Measurements from ENCODE around the gene TSPAN3.

The TSPAN3 gene

DNA sequence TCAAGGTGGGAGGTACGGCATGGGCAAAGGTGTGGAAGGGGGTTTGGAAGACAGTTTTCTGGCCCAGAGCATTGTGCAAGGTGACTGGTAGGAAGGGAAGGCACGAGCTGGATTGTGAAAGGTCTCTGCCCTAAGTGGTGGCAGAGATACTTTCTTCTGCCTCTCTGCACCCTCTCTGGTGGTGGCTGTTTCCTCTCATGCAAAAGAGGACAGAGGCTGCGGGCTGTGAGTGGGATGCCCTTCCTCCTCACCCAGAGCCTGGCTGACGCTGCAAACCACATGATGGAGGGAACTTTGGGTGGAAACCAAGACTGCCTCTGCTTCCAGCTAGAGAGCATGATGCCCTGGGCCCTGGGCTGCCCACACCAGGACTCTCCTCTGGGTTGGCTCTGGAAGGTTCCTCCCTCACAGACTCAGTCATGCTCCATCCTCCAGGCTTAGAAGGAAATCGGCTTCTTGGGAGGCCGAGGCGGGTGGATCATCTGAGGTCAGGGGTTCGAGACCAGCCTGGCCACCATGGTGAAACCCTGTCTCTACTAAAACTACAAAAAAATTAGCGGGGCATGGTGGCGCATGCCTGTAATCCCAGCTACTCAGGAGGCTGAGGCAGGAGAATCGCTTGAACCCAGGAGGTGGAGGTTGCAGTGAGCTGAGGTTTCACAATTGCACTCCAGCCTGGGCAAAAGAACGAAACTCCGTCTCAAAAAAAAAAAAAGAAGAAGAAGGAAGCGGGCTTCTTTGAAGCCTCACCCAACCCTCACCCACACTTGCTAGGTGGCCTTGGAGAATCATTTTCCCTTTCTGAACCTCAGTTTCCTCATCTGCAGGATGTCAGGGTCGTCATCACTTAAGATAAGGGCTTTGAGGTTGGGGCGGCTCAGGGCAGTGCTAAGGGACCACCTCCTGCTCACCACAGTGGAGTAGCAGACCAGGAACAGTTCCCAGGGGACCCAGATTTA lies 67.7 kb downstream of the TSPAN3 start:
- DNase-seq, result peak; percentile 79

DNA sequence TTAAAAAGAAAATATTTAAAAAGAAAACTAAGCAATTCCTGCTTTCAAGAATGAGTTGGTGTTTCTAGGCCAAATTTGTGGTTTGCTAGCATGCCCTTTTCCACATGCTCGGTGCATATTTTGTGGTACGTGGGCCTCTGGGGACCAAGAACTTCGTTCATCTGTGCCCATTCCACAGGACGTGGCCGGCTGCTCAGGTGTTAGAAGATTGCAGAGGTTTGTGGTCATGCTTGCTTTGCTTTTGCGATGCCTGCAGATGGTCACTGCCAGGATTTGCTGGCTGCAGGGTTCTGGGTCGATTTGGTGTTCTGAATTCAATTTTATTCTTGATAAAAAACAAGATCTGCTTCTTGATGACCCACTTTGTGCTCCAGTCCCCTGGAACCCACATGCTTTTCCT lies 68.5 kb downstream of the TSPAN3 start:
- no peak for DNase-seq

DNA sequence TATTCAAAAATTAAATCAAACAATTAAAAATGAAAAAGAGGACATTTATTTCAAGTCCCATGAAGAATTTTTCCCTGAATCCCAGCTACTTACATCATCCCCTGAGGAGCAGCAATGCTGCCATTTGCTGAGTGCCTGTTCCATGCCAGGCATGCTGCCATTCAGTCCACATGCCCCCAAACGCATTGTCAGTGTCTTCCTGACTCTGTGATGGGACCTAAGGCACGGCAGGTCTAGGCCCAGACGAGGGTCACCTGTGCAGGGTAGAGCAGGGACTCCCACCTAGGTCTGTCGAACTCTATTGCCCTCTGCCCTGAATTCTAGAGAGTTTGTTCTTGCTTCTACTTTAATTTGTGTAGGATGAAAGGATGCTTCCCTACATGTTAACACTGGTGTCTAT lies 68.9 kb downstream of the TSPAN3 start:
- DNase-seq, result no peak

DNA sequence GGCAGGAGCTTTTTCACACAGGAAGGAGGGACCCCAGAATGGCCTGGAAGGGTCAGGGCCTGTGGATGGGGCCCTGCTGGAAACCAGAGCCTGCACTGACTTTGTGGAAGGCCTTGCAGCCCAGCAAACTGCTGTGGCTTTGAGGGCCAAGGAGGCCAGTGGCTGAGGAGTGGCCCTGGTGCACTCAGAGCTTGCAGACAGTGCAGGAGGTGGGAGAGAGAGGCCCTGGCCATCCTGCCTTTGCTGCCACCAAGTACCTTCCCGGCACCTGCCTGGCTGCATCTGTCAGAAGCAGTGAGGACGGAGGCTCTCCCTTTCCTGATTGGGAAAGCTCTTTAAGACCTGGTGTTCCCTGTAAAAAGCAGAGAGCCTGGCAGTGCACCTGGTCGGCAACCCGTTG lies 69.6 kb downstream of the TSPAN3 start:
- DNase-seq, result no peak

DNA sequence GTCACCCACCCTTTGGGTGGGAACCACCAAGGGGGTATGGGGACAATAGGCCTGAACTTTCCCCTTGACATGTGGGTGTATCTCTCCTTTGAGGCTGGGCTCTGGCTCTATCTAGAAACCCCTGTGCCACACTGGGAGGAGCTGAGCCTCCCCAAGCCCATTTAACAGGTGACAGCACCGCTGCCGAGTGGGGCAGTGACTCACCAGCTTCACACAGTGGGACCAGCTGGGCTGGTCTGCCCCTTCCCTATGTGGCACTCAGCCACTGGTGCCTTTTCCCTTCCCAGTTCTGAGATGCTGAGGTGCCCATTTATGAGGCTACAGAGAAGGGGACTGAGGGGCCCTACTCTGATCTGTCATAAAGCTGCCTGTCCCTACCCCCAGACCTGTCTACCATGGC lies 70.9 kb downstream of the TSPAN3 start:
- DNase-seq, result peak; percentile 49

DNA sequence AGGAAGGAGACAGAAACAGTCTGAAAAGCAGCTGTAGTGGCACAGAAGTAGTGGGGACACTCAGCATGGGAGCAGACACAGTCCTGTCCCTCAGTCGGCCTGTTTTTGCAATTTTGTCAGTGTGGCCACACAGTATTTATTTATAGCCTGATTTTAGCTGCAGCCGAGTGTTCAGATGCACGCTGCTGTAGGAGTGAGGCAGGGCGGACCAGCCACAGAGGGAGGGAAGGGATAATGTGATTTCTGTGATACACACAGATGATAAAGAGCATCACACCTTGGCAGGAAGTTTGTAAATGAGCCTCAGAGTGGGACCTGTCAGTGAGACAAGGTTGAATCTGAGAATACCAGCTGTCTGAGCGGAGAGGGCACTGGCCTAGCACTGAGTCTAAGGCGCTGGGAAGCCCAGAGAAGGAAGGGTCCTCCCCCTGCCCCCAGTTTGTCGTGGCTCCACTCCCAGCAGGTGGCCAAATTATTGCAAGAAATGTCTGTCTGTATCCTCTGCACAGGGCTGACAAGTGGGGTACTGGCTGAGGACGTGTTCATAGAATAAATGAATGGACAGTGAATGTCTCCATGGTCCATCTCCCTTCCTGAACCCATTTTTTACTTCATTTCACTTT lies 72.1 kb downstream of the TSPAN3 start:
- peak; percentile 51 for DNase-seq

DNA sequence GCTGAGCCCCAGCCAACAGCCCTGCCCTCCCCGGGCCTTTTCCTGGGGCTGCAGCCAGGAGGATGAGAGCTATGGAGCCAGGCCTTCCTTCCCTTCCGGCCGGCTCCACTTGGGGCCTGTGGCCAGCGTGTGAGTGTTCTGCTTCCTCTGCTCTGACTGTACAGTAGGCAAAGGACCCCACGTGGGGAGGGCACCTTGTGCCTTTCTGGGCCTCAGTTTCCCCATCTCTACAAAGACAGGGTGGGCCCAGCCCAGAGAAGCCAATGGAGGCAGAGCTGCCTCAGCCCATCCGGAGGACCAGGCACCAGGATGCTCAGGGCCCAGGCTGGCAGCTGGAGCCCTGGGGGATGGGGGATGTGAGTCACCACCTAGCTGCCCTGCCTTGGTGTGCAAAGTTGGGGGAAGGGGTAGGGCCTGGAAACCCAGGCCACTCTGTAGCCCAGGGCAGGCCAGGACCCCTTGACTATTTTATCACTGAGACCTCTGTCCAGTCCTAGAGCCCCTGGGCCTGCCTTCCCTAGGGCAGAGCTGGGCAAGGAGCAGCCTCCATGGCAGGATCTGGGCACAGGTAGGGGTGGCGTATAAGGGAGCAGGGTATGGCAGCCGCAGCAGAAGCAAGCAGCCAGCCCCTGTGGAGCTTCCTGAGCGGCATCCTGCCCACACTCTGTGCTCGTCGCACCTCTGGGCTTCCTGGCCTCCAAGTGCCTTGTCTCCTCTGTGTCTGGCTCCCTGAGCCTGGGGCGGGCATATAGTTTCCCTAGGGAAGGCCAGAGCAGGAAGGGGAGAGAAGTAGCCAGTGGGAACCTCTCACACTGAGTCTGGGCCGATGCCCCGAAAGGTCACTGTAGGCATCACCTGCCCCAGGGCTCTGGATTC lies 74.1 kb downstream of the TSPAN3 start:
- DNase-seq, result peak; percentile 84

DNA sequence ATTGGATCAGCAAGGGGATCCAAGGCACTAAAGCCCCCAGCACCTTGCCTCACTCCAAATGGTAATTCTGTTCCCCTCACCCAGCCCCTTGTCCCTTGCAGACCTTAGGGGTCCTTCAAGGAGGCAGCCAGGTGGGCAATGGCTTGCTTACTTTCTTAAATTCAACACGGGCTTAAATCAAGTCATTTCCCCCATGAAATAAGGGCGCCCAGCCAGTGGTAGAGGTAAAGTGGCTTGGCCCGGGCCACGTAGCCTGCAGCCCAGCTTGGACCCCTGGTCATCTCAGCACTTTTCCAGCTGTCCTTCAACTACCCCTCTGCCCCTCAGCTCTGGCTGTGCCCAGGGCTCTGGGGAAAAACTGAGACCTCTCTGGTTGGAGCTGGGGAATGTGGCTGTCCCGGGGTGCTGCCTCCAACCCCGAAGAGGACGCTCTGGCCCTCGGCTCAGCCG lies 74.8 kb downstream of the TSPAN3 start:
- no peak for DNase-seq

DNA sequence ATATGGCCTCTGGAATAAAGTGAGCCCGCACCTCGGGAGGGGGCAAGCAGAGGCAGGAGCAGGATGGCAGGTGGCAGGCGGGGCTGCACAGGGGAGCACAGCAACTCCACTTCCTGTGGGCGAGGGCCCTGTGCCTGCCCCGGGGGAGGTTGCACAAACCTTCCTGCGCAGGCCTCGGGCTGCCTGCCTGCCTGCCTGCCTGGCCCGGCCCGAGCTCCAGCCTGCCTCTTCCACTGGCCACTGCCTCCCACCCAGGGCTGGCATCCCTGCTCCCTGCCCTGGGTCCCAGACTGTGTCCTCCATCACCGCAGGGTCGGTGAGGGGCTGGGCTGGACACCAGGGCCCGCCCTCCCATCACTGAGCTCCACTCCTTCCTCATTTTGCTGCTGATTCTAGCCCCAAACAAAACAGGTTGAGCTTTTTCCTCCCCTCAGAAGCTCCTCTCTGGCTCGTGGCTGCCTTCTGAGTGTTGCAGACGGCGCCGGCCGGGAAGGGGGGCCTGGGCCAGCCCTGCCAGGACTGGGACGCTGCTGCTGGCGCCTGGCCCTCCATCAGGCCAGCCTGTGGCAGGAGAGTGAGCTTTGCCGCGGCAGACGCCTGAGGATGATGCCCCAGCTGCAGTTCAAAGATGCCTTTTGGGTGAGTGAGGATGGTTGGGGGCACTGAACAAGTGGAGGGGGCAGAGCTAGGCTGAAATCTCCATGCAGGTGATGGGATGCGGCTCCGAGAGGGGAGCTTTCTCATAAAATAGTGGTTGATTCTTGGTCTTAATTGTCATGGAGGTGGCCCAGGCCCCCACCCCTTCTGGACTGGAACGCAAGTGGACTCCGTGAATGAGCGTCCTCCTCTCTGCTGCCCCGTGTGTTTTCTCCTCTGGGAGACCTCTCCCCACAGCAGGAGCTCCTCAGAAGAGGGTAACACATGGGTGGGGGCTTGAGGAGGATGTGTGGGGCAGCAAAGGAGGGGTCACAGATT lies 75.7 kb downstream of the TSPAN3 start, which contains the start of gene PSTPIP1:
Gene PSTPIP1, plus strand, starts transcription at position 156 of the 975 bp plus-strand sequence. Its CDS starts 448 bp downstream, at position 604.
- DNase-seq, result peak; percentile 86

DNA sequence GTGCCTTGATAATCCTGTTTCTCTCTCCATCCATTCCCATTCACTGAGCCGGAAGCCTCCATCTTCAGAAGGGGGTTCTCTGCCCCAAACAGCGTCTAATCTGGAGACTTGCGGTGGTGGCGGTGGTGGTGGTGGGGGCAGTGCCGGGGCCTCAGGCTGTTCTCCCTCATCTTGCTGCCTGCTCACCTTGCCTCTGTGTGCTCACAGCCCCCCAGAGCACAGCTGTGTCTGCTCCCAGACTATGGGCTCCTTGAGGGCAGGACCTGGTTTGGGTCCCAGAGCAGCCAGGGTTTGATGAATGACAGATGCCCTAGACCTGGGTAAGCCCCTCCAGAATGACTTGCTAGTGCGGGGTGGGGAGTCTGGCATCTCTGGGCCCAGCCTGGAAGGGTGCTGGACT lies 76.4 kb downstream of the TSPAN3 start:
- no peak for DNase-seq

DNA sequence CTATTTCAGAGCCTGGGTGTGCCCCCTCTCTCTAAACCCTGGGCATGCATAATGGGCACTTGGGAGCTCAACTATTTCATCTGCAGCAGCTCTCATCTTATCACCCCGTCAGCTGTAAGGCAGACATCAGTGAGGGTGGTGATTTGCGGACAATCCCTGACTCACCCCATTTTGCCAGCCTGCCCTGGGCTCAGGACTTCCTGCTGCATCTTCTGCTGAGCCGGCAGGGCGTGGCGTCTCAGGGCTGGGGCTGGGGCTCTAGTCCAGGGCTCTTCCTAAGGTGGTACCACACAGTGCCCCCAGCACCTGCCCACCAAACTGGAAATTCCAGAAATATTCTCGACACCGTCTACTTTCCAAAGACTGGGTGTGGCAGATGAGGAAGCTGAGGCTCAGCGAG lies 76.9 kb downstream of the TSPAN3 start:
- peak; percentile 84 for DNase-seq

DNA sequence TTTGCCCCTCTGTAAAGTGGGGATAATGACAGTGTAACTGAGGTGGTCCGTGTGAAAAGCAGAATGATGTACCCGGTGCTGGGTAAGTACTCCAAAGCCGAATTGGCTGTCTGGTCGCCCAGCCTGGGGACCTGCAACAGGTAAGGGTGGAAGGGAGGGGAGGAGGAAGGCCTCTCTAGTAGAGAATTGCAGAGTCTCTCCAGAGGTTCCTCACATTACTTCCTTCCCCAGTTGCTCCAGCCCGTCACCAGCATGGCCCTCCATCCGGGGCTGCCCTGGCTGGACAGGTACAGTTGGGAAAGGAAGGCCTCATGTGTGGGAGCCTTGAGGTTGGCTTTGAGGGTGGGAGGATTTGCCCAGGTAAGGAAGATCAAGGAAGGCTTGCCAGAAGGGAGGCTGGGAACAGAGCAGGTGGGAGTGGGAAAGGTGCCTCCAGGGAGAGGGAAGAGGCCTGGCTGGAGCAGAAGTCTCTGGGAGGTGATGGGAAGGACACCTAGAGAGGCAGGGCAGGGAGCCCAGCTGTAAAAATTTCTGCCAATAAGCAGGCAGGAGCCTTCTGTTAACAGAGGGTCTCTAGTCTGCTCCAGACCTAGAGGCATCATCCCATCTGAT lies 77.7 kb downstream of the TSPAN3 start:
- DNase-seq, result no peak

DNA sequence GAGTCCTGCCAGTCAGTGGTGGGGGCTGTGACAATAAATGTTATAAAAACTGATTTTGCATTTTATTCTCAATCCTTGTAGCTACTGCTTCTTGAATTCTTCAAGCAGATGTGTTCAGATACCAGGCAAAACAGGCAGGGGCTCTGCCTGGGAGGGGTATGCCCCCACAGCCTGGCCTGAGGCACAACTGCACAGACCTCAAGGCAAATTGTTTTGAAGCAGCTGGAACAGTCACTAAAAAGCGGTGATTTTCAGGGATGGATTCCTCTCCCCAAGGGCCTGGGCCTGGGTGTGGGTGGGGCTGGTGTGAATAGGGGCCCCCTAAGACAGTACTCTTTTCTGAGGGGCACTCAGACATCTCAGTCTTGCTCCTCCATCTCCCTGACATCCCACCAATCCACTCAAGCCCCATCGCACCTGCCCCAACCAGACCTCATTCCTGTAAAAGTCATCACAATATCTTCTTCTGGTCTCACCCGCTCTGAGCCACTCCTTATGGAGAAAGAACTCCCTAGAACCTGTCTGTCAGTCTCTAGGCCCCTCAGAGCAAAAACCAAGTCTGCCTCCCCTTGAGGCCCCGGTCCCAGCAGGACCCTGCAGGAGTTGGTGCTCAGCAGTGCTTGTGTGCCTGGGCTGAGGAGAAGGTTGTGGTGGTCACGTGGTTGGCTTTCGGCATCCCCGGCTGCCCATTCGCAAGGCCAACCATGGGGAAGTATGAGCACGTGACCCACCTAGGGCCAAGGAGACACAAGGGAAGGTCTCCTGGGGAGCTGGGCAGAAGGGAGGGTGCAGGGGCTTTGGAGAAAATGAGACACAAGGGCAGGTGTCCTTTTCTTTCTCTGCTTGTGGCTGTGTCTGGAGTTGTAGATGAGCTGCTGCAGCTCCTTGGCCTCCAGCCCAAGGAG lies 78.9 kb downstream of the TSPAN3 start:
- DNase-seq, result no peak
